ENCODE data around the gene RSPH10B. TPM values are rescaled to one million over a fixed set of nuclear protein-coding genes. Genes with fewer than 3 reads are reported as not detected.

Gene RSPH10B
- total and polyA plus RNA-seq, 12 donors = 0.06 to 0.35 TPM; not detected in 10

Other genes with a start within 250 kb of the RSPH10B start
- gene RNF216, start 189.0 kb downstream of the RSPH10B start, total RNA-seq = 10 to 100 TPM; 21.1 to 31.5 (median 26.3) TPM
- 10 to 100 TPM; 12.8 to 13.5 TPM for gene RNF216, start 189.0 kb downstream of the RSPH10B start, polyA plus RNA-seq
- not detected for gene OCM, start 89.9 kb downstream of the RSPH10B start, total RNA-seq
- not detected for gene OCM, start 89.9 kb downstream of the RSPH10B start, polyA plus RNA-seq
- gene CCZ1, start 72.0 kb downstream of the RSPH10B start, total RNA-seq = 10 to 100 TPM; 36.7 to 73.4 (median 54.1) TPM
- gene CCZ1, start 72.0 kb downstream of the RSPH10B start, polyA plus RNA-seq = 10 to 100 TPM; 38.3 to 47.1 TPM
- 1 to 10 TPM; 5.1 to 8.9 (median 6.7) TPM for gene PMS2, start 38.4 kb upstream of the RSPH10B start, total RNA-seq
- 1 to 10 TPM; 2.9 to 3.0 TPM for gene PMS2, start 38.4 kb upstream of the RSPH10B start, polyA plus RNA-seq
- 10 to 100 TPM; 41.3 to 76.4 (median 53.8) TPM for gene AIMP2, start 38.6 kb upstream of the RSPH10B start, total RNA-seq
- gene AIMP2, start 38.6 kb upstream of the RSPH10B start, polyA plus RNA-seq = 10 to 100 TPM; 21.8 to 73.8 TPM
- gene ANKRD61, start 60.7 kb upstream of the RSPH10B start, total RNA-seq = under 1 TPM in 3 of 10 donors, not detected in 7; 0.22 to 0.26 (median 0.25) TPM
- gene ANKRD61, start 60.7 kb upstream of the RSPH10B start, polyA plus RNA-seq = under 1 TPM in 1 of 2 donors, not detected in 1; 0.13 TPM
- 10 to 100 TPM; 48.9 to 67.9 (median 55.8) TPM for gene EIF2AK1, start 88.5 kb upstream of the RSPH10B start, total RNA-seq
- 10 to 100 TPM; 26.0 to 26.2 TPM for gene EIF2AK1, start 88.5 kb upstream of the RSPH10B start, polyA plus RNA-seq
- gene USP42, start 134.3 kb upstream of the RSPH10B start, total RNA-seq = 1 to 10 TPM; 3.9 to 6.4 (median 5.1) TPM
- gene USP42, start 134.3 kb upstream of the RSPH10B start, polyA plus RNA-seq = 1 to 10 TPM; 2.4 to 3.0 TPM

Data from heart right ventricle (tissue), 12 donors.